SK-MEL-5 (cell line): ENCODE measurements around the gene CEP162. TPM values are rescaled to one million over a fixed set of nuclear protein-coding genes. Genes with fewer than 3 reads are reported as not detected.

Experiments used
- DNase-seq: peaks from one replicate; pipeline ENCODE4 v3.0.0-alpha.2; 2016; ENCODE audit warnings: low read depth, low spot score
- in situ Hi-C: cut with HindIII; loops from 2 replicates; pipeline ENCODE4 v1.10.0; 2016; ENCODE audit warnings: low sequenced_read_pairs, high pct_unique_total_duplicates, low pct_unique_long_range_greater_than_20kb
- polyA plus RNA-seq, 2 experiments: library from polyadenylated mRNA; depleted of rRNA; stranded (reverse); fragments of >200 nt; gene quantifications; 2 replicates each; pipeline ENCODE4 v1.2.3, GENCODE V29; 2015
- total RNA-seq: library from RNA; depleted of rRNA; stranded (reverse); fragments of >200 nt; shearing (Covaris generic); gene quantifications from 2 replicates; pipeline ENCODE4 v1.2.3, GENCODE V29; 2014; rRNA removed

The CEP162 gene
- total RNA-seq: 8.0 and 11.0 TPM in 2 replicates
- polyA plus RNA-seq (2015; cell fraction: cytosol; rRNA removed): 4.9 and 7.4 TPM in 2 replicates
- 27.1 and 39.0 TPM in 2 replicates for polyA plus RNA-seq (2015; cell fraction: nucleus; rRNA removed)

GRCh38 chr6:84227434-84228197 is at the start of gene CEP162:
CEP162 (minus strand) TSS chr6:84227643; CDS start chr6:84226393, 1,250 bp downstream.
- in situ Hi-C loops: no loop called here
- peak; percentile 85 for DNase-seq

DNA sequence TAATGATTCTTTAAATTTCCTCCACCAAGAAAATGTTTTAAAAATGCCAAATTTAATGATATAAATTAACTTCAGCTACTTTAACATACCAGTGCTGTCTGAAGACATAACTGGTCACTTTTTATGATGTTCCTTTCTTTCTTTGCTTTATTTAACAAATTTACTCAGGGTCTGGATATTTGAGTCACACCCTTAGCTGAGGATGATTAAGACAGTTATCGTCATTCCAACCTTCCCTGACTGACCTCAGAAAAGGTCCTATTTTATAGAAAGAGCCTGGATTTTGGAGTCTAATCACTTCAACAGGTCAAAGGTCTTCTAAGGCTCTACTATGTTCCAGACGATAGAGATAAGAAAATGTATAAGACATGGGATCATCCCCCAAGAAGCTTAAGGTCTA is 47.4 kb upstream of the CEP162 start:
- no peak for DNase-seq
- in situ Hi-C loops: no loop called here

DNA sequence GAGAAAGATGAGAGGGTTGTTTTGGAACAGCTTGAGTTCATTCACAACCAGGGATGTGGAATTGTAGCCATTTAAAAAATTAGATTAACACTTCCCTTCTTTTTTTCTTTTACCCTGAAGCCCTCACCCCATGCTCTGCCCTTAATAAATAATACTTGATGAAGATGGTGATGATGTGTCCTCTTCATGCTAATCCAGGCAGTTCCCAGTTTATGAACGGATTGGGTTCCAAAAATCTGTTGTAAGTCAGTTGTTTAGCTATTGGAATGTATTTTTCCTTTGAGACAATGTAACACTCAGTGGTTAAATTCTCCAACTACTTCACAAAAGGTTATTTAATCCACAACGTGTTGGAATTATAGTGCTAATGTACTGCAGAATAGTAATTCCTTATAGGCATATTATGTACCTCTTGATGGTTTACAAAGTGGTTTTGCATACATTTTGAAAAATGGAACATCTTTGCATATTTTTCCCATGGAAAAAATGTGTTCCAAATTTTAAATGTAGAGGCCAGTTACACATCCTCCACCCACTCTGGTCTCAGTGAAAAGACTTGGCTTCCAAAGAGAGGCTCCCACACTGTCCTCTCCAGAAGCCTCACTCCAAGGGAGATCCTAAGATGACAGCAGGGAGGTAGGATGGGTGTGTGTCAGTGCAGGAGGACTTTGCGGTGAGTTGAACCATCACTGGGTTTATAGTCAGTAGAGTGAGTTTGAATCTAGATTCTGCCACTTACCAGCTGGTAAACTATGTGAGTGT is 45.8 kb upstream of the CEP162 start:
- in situ Hi-C loops: no loop called here

DNA sequence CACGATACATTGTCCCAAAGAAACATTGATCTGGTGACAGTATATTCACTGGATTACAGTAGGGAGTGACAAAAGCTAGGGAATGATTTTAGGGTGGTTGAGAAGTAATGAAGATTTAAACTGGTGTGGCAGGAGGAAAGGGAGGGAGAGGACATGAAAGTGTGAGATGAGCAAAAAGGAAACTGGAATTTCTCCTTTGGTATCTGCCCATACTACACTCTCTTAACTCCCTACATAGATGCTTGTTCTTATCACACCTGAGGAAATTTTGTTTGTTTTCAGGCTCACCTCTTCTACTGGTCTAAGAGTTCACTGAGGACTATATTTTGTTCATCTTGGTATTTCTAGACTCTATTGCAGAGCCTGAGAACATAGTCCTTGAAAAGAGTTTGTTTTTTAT is 44.9 kb upstream of the CEP162 start:
- no peak for DNase-seq
- in situ Hi-C loops: no loop called here

More for the DNA sequence above, 45.8 kb upstream of the CEP162 start:
- DNase-seq: no peak

DNA sequence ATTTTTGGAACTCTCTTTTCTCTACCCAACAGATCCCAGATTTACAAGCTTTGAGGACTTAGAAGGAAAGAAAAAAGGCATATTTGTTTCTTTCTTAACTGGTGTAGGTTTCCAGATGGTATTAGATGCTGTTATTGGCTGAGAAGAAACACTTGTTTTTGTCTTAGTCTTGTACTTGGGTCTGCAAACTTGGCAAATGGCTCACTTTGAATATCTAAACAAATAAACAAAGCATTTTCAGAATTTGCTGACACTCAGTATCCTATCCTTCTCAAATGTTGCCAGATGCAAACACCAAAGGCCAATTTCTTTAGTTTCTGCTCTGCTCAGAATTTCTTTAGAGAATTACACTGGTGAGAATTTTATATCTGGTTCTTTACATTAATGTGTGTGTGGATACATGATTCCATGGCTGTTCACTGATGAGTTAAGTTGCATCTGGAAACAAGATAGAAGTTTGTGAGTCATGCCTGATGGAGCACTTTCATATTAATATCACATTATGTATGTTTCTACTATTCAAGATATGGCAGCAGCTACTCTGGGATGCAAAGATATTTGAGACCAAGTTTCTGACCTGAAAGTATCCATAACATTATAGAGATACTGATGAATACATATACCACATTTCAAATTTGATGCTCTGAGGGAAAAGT is 43.7 kb upstream of the CEP162 start:
- in situ Hi-C loops: no loop called here
- no peak for DNase-seq

DNA sequence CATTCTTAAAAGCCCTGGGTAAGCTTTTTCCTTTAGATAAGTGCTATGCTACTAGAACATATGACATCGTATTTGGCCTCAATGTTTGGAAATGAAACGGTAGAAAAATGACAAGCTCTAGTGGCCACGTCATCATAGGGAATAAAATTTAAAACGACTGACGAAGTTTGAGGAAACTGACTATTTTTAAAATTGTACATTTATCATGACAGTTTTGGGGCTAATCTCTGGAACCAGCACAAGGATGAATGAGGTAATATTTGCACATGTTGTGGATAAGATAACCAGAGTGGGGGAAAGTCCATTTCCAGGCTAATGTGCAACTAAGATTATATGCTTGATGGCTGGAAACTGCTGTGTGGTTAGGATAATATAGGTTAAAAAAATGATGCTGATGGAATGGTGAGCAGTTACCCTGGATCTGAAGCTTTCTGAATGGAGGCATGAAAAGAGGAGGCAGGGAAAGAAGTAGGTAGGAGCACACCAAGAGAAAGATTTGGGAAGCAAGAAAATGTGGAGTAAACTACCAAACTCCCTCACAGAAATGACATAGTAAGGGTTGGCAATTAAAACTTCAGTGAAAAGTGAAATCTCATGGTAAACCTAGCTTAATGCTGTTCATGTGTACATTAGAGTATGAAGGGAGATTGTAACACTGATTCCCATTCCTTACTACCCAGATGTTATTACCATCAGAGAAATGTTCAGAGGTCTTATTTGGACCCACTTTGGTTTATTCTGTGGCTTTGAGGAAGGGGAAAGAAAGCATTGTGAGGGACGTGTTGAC is 42.7 kb upstream of the CEP162 start:
- no peak for DNase-seq
- in situ Hi-C loops: no loop called here

DNA sequence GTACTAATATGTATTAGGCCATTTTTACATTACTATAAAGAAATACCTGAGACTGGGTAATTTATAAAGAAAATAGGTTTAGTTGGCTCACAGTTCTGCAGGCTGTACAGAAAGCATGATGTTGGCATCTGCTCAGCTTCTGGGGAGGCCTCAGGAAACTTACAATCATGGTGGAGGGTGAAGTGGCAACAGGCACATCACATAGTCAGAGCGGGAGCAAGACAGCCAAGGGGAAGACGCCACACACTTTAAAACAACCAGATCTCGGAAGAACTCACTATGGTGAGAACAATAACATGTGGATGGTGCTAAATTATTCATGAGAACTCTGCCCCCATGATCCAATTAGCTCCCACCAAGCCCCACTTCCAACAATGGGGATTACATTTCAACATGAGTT is 41.3 kb upstream of the CEP162 start:
- DNase-seq: no peak
- in situ Hi-C loops: no loop called here

GRCh38 chr6:84263557-84263956 is 36.1 kb upstream of the CEP162 start:
- in situ Hi-C loops: no loop called here

GRCh38 chr6:84260926-84261325 is 33.5 kb upstream of the CEP162 start:
- DNase-seq: no peak
- in situ Hi-C loops: no loop called here

More at GRCh38 chr6:84263557-84263956, 36.1 kb upstream of the CEP162 start:
- peak; percentile 79 for DNase-seq

- in situ Hi-C loops: no loop called here
- no peak for DNase-seq
These were observed 32.8 kb upstream of the CEP162 start for GRCh38 chr6:84260196-84260595.

DNA sequence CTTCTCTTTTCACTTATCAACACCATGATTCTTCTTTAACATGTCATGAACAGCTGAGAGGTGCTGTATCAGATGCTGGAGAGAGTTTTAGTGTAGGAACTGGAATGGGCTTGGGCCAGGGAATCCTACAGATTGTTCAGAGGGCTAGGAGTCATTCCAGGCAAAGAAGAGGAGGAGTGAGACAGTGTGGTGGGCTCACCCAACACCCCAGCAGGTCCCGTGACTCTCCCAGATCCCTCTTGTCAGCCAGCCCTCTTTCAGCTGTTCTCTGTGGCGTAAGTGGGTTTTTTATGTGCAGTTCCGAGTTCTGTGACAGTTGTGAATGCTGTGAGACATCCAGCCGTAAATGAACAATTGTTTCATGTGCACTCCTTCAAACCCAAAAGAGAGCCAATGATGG is 31.4 kb upstream of the CEP162 start:
- in situ Hi-C loops: no loop called here
- no peak for DNase-seq

- in situ Hi-C loops: no loop called here
- no peak for DNase-seq
These were observed 30.8 kb upstream of the CEP162 start for GRCh38 chr6:84258268-84258667.

- DNase-seq: no peak
- in situ Hi-C loops: no loop called here
These were observed 28.2 kb upstream of the CEP162 start for GRCh38 chr6:84255641-84256040.

- no peak for DNase-seq
- in situ Hi-C loops: no loop called here
These were observed 25.9 kb upstream of the CEP162 start for GRCh38 chr6:84253380-84253779.

- no peak for DNase-seq
- in situ Hi-C loops: no loop called here
These were observed 24.6 kb upstream of the CEP162 start for GRCh38 chr6:84251891-84252539.

GRCh38 chr6:84249724-84250123 is 22.3 kb upstream of the CEP162 start:
- DNase-seq: peak; percentile 38
- in situ Hi-C loops: no loop called here
